NCI-H2171 (cell line): ENCODE results near the gene MRPL39.

Experiments
- DNase-seq: peaks from one replicate; lab custom pipeline; 2025; lab: John Stamatoyannopoulos, UW

The MRPL39 gene

DNA sequence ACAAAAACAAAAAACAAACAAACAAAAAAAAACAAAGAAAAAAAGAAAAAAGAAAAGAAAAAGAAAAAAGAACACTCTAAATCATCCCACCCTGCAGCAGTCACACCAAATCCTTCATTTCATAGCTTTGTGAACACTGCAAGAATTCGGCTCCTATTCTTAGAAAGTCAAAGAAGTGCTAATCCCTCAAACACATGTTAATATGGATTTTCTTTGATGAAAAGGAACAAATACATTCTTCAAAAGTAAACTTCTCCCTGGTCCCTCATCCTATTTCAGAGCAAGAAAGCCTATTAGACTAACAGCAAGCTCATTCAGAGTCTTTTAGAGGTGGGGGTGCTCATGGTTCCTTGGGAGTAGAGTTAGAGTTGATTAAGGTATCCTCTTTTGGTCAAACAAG lies 7.2 kb upstream of the MRPL39 start:
- no peak for DNase-seq

DNA sequence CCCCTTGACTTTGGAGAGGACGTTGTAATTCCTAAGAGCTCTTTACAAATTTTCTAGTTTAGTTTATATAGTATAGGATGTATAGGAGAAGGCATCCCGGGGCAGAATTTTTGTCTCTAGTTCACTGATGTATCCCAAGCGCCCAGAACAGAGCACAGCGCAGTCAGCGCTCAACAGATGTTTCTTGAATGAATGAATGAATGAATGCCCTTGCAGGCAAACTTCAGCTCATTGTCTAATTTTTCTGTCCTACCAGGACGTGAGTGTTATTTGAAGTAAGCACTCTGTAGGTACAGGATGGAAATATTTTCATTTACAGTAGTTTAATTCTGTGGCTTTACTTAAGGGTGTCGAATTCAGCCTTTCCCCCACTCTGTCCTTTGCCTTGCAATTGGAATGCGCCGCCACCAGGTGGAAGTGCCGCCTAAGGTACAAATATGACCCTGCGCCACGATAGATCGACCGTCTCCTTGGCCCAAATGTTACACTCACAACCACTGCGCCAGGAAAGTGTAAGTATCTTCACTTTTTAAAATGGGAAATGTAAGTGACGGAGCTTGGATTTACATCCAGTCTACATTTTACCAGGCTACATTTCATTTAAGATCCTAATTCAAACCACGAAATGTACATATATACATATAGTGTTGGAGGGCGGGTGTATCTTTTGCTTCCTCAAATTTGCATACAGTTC lies 910 bp upstream of the MRPL39 start:
- DNase-seq, result peak; percentile 58

DNA sequence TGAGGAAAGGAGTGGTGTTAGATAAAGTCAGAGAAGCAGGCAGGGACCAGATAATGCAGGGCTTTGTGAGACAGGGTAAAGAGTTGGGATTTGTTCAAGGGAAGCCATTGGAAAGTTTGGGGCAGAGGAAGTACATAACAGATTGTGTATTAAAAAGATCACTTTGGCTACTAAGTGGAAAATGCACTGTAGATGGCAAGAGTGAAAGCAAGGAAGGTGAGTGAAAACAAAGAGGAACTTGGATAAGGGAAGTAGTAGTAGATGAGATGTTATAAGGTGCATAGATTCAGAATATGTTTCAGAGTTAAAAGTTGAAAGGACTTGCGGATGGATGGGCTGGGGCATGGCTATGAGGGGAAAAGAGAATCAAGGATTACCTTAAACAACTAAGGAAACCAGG lies 17.4 kb downstream of the MRPL39 start:
- no peak for DNase-seq

DNA sequence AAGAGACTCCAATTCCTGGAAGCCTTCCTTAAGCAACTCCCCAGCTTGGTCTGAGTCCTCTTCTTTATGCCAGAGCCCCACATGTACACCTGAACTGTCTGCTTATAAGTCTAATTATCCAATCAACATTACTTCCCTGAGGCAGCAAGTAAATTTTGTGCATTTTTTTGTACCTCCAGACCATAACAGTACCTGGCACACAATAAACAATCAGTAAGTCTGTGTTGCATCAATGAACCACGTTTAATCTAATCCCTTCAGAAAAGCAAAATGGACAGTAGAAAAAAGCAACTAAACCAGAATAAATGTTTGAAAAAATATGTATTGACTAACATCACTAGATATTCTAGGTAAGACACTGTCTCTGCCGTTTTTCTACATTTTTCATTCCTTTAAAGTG lies 20.5 kb downstream of the MRPL39 start:
- no peak for DNase-seq

DNA sequence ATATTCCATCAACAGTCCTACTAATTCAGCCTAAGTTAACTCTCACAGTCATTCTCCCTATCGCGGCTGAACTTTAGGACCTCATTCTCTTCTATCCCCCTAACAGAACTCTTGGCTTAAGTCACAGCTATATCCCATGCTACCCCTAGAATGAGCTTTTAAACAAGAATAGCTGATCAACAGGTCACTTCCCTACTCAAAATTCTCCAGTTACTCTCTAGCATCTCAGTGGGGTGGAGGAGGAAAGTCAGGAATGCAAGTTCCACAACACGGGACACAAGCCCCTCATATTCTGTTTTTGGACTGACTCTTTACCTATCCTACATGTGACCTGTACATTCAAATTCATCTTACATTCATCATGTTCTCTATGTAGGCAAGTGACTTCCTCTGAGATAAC lies 21.0 kb downstream of the MRPL39 start:
- DNase-seq, result no peak

DNA sequence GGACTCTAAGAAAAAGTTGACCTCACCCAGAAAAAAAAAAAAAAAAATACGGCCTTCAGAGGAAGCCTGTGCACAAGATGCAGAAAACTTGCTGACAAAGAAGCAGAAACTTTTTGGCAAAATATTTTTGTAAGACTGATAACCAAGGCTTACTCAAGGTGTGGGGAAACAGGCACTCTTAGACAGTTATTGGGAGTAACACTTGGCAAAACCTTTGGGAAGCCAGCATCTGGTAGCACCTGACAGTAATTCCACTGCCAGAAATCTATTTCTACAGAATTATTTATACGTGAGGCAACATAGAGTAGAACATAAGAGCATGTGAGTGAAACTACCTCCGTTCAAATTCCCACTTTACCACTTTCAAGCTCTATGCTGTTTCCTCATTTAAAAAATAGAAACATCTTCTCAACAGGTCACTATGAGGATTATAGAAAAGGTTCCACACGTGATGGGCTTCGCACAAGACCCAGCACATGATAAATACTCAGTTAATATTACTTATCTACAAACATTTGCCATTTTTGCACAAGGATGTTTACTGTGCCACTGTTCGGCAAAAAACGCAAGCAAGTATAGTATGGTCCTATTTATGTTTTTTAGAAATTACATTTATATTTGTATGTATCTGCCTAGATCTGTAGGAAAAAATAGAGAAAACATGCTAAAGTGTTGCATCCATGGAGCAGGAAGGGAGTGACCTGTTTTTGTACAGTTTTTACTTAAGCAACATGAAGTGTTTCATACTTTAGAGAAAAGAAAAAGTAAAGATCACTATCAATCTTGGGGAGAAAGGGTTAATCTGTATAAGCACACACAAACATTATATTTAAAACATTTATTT lies 22.2 kb downstream of the MRPL39 start:
- DNase-seq, result no peak

DNA sequence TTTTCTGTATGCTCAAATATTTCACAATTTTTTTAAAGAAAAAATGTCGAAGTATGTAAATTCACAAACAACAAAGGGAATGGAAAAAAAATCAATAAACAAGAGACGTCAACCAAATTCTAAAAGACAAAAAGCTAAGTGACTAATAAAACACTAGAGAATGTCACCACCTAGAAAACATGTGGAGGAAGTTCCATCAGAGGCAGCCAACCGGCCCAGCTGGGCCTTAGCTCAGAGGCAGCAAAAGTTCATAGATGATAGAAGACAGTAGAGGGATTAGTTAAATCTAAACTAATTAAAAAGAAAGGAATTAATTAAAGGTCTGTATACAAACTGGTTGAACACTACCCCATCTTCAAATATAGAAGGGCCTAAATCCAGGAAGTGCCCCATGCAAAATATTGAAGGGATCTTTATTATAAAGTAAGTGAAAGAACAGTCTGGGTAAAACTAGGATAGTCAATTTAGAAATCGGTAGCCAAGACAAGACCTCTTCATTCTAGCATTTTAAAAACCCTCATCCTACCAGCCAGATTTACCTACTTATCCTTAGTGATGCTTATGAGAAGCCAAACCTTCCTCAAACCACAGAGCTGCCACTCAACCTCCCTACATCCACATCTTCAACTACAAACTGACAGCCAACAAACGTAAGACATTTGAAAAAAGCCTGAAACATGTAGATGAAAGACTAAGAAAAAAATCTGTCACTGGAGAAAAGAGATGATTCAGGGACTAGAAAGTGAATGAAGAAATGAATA lies 23.7 kb downstream of the MRPL39 start:
- no peak for DNase-seq

DNA sequence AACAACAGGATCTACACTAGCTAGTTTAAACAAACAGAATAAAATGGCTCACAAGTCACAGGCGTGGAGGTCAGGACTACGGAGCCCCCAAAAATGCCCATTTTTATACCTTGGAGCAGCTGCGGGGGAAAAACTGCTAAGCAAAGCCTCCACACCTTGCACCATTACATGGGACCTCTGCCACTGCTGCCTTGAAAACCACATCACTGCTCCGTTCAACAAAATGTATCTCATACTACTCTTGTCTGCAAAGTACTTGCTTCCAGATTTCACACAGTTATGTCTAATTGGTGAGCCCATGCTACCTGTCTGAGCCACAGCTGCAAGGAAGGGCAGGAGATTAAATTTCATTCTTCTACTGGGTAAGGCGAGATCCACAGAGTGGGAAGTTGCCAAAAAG lies 24.4 kb downstream of the MRPL39 start:
- DNase-seq, result no peak

DNA sequence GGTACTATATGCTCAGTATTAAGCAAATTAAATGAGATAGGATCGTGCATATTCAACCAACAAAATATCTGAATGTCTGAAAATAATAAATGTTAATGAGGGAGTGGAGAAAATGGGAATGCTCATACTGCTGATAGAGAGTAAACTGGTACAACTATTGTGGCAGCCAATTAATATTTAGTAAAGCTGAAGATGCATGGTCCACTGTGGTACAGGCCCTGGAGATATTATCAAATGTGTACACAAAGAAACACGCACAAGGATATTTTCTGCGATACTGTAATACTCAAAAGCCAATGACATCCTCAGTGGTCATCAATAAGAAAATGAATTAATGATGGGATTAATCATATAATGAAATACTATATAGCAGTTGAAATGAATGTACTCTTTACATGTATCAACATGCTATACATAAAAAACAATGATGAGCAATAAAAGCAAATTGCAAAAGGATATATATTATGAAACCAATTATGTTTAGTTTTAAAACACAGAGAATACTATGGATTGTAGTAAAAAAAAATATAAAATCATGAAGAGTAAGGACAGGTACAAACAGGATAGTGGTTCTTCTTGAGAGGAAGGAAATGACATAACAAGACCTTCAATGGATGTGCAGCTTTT lies 25.0 kb downstream of the MRPL39 start:
- DNase-seq, result no peak

DNA sequence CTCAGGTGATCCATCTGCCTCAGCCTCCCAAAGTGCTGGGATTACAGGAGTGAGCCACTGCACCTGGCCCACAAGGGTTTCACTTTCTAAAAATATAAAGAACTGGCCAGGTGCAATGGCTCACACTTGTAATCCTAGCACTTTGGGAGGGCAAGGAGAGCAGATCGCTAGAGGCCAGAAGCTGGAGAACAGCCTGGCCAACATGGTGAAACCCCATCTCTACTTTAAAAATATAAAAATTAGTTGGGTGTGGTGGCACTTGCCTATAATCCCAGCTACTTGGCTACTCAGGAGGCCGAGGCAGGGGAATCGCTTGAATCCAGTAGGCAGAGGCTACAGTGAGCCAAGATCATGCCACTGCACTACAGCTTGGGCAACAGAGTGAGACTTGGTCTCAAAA lies 25.7 kb downstream of the MRPL39 start:
- DNase-seq, result no peak

DNA sequence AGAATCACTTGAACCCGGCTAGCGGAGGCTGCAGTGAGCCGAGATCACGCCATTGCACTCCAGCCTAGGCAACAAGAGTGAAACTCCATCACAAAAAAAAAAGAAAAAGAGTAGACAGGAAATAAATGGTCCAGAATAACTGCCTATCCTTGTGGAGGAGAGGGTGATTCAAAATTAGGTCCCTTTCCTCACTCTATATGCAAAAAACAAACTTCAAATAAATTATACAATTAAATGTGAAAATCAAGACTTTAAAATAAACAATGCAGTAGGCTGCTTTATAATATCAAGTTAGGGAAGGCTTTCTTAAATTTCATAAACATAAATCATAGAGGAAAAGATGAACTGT lies 26.4 kb downstream of the MRPL39 start:
- DNase-seq, result no peak

DNA sequence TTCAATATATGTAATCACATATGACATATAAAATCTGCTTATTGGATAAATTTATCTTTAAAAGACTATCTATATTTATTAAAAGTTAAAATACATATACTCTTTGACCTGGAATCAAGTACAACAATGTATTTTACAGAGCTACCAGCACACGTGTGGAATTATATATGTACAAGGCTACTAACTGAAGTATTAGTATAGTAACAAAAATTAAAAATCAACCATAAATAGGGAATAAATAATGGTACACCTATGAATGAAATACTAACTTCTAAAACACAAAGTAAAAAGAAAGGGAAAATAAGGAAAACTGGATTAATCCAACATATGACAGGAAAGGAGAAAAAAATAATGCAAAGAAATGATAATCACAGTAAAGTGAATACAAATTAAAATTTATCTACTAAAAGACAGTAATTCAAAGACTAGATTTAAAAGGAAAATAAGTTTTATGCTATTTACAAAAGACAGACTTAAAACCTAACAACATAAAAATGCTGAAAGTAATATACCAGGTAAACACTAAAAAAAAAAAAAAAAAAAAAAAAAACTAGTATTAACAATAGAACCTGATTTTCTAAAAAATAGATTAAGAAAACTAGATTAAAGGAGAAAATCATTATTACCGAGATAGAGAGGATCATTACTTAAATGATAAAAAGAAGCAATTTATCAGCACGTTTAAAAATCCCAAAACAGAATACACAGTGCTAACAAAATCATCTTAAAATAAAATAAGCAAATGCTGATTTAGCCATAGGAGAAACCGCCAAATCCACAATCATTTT lies 27.9 kb downstream of the MRPL39 start:
- DNase-seq, result no peak

DNA sequence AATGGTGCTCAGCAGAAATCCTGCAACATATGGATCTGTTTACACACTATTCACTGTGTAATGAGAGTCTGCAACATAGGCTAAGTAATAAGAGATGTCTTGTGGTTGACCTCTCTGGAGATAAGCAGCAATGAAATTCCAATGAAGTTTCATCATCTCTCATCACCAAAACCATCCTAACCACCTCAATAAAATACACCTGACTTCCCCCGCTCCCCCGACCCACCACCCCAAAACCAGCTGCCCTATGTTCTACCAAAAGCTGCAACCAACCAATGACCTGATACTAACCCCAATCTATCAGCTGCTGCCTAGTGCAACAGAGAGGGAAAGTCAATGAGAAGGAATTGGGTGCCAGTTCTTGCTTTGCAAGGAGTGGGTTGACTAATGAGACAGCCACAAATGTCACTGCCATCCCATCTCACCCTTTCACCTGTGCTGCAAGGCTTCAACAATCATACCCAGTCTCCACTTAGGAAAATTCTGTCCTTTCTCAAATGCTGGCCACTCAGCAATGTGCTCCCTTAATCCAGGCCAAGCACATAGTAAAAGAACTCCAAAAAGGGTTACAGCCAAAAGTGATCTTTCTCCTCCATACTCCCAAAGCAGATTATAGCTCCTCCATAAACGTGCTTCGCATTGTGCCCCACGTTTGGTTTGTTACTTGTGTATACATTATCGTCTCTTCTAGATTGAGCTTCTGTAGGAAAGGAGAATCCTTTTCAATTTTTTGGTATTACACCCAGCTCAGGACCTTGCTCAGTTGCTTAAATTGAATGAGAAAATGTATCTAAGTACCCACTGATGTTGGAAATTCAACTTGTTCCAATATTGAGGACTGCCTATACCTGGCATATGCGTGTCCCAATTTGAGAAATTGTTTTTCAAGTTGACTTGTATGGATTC lies 29.0 kb downstream of the MRPL39 start:
- DNase-seq, result no peak

DNA sequence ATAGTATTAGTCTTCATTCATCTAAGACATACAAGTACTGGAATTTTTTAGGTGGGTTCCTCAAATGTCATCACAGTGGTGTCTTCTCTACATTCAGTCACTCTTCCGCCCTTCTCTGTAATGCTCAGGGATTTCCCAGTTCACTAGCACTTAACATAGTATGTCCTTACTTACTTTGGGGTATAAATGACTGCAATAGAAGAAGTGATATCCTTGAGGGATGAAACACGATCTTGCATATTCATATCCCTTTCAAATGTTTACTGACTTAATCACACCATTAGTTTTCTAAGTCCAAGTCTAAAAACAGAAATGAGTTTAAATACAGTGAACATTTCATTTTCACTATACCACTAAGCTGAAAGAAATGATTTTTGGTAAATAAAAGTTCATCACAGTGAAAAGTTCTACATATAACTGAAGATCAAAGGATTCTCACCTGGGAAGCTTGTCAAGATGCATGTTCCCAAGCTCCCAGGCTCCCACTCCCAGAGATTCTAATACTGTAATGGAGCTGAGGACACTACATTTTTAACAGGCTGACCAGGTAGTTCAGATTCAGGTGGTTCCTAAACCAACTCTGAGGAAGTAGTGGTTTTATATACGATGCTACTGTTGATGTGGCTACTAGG lies 29.7 kb downstream of the MRPL39 start:
- no peak for DNase-seq

DNA sequence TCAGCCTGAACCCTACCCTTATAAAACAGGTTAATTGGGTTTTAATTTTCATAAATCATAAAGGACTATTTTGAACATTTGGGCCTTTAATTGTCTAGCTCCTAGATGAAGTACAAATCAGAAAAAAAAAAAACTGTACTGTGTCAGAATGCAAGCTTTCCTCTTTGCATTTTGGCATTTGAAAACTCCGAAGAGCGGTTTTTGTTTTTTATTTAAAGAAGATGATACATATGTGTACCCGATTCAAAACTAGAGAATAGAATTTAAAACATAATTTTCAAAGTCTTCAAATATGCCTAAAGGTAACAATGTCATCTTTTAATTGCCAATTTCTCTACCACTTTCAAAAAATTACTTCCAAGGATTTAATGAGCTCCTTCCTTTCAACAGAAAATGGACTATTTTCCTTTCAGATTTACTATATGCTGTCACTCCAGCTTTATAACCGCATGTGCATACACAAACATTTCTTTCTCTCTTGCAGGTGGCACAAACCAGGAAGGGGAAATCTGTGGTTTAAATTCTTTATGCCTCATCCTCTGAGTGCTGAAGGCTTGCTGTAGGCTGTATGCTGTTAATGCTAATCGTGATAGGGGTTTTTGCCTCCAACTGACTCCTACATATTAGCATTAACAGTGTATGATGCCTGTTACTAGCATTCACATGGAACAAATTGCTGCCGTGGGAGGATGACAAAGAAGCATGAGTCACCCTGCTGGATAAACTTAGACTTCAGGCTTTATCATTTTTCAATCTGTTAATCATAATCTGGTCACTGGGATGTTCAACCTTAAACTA lies 33.7 kb downstream of the MRPL39 start:
- no peak for DNase-seq

DNA sequence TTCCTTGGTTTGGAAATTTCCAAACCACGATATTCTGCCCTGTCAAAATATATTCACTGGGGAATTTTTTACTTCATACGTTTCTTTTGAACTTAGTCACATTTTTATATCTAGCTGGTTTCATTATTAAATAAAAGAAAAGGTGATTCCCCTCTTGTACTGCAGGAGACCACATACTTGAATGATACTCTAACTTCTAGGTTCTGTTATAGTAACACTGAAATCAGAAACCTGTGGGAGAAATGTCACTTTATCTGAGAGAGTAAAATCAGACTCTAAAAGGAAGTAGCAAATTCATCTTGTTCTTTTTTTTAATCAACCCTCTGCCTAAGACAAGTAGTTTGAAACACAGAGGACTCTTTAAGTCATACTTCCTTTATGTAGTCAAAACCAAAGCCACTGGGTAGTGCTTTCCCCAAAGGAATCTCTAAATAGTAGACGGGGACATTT lies 34.4 kb downstream of the MRPL39 start:
- no peak for DNase-seq

DNA sequence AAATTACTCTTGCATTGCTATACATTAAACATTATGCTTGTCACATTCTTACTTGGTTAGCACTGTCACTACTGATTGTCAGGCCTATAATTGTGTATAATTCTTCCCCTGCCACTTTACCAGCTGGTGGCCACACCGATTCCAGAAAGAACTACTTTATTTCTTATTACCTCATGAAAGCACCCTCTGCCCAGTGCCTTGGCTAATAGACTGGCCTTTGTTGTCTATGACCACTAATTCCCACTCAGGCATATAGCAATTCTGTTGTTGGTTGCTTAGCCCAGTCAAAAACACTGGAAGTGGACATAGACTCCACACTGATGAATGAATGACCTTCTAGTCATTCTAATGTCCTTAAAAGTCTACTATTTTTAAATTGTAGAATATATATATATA lies 35.6 kb downstream of the MRPL39 start:
- DNase-seq, result no peak

DNA sequence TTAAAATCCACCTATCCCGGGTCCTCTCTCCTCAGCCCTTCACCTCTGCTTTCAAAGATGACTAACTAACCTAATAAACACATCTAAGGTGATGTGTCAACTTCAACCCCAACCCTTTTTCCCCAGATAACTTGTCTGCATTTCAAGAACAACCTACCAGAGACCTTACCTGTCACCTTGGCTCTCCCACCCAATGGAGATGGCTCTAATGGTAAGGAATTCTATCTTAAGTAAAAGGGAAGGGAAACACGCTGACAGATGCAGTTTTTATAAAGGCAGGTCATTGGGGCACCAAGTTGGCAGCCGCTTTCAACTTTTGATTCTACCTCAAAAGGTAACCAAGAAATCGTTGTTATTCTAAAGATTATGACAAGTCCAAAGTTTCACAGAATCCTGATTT lies 37.6 kb downstream of the MRPL39 start:
- no peak for DNase-seq

DNA sequence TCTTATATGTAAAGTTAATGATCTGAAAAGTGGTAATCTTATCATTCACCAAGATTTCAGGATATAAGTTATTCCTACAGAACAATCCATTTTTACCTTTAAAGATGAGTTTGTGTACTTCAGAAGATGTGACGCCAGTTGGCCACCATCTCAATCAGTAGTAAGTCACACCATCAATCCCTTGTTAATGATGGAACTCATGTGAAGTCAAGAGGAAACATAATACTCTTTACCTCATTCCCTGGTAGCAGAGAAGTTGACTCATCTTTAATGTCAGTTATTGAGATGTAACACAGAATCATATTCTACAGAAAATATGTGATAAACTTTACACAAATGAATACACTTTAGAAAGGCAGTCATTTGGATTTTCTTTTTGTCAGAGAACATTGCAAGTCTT lies 38.2 kb downstream of the MRPL39 start:
- DNase-seq, result no peak
